Measurements from ENCODE around the gene TAF4.

- no peak for TF ChIP-seq CTCF (IDR thresholded peaks at IDR 0.05)
- no peak for TF ChIP-seq REST (IDR thresholded peaks at IDR 0.05; ENCODE audit: insufficient read depth in 1 of 2, low read depth in 2 of 2, low read length in 1 of 2)
- TF ChIP-seq POLR2AphosphoS5 (IDR thresholded peaks at IDR 0.05; ENCODE audit: low read depth, low read length): no peak
Measured at GRCh38 chr20:61963149-61963548, 102.5 kb downstream of the TAF4 start.

All from Panc1 (cell line).